ENCODE results near the gene OSTN.
"Not testable (repeated sequence)": the region's sequence is repeated elsewhere in the genome, so short reads cannot be mapped to it uniquely, and the experiment has no call there.

The OSTN gene

DNA sequence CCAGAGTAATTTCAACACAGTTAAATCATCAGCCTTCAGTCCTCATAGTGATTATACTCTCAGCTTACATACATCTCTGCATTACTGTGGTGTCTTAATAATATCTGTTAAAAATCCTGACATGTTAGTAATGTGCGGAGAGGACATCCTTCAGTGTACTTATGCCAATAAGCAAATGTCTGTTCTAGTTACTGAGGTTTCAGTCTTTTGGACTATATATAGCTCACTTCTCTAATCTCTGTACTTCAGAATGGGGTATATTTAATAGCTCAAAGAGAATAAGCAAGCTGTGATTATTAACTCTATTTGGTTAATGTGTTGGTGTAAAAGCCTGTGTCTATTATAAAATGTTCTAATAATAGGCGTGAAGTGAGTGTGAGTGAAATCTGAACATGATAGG, 28.9 kb upstream of the OSTN start:
- Histone ChIP-seq H2BK15ac (ENCODE audit: low read depth, poor library complexity, severe bottlenecking) (no peak overlapping the region), H3K14ac (ENCODE audit: low read length in 2 of 2) (no peak overlapping the region), H3K4me1 (ENCODE audit: control insufficient read depth, insufficient read depth, low read depth, low read length) (no peaks in the 10 kb centered on the region), H3K27ac (ENCODE audit: low read length, poor library complexity, severe bottlenecking) (no peak overlapping the region), H2AFZ (ENCODE audit: low read depth, low read length) (no peak overlapping the region), H3K18ac (ENCODE audit: low read depth in 1 of 2, low read length in 2 of 2) (no peak overlapping the region), H3K23ac (ENCODE audit: low read length in 2 of 2) (no peak overlapping the region), H2BK120ac (ENCODE audit: low read depth, low read length) (no peak overlapping the region), H3K4ac (ENCODE audit: low read depth in 1 of 2, low read length in 2 of 2) (no peak overlapping the region), H4K91ac (ENCODE audit: low read length) (no peak overlapping the region), H3K9me3 (ENCODE audit: control insufficient read depth, low read length) (no peaks in the 10 kb centered on the region), H3K4me2 (ENCODE audit: low read length, poor library complexity, severe bottlenecking) (no peak overlapping the region), H4K8ac (ENCODE audit: low read length) (no peak overlapping the region), H2AK5ac (ENCODE audit: low read length, severe bottlenecking) (no peak overlapping the region), H2BK5ac (ENCODE audit: low read depth, low read length, poor library complexity, severe bottlenecking) (no peak overlapping the region), H3K79me1 (replicated peaks; ENCODE audit: low read length, poor library complexity, severe bottlenecking) (no peaks in the 10 kb centered on the region), H3K36me3 (ENCODE audit: control insufficient read depth in 1 of 2, insufficient read depth in 2 of 2, low read depth in 1 of 2, low read length in 2 of 2) (no peaks in the 10 kb centered on the region), H2BK12ac (ENCODE audit: low read length in 2 of 2) (no peak overlapping the region), H3K27me3 (ENCODE audit: control insufficient read depth in 1 of 2, insufficient read depth in 1 of 2, low read length in 2 of 2) (no peaks in the 10 kb centered on the region), H3K4me3 (ENCODE audit: insufficient read depth in 1 of 2, low read depth in 1 of 2, low read length in 2 of 2) (no peak overlapping the region), H3K9ac (ENCODE audit: low read length) (no peak overlapping the region)
- no peak for DNase-seq
- WGBS, result no CpG with 5 or more reads among the region's 2 CpGs

GRCh38 chr3:191175102-191175501, 23.9 kb upstream of the OSTN start:
- DNase-seq, result no peak
- WGBS, result no CpG with 5 or more reads among the region's 3 CpGs
- no peak overlapping the region for H3K18ac ChIP-seq (ENCODE audit: low read depth in 1 of 2, low read length in 2 of 2)
- no peak overlapping the region for H2BK15ac ChIP-seq (ENCODE audit: low read depth, poor library complexity, severe bottlenecking)
- no peak overlapping the region for H3K9ac ChIP-seq (ENCODE audit: low read length)
- no peaks in the 10 kb centered on the region for H3K9me3 ChIP-seq (ENCODE audit: control insufficient read depth, low read length)
- no peak overlapping the region for H3K4ac ChIP-seq (ENCODE audit: low read depth in 1 of 2, low read length in 2 of 2)
- no peak overlapping the region for H3K14ac ChIP-seq (ENCODE audit: low read length in 2 of 2)
- no peak overlapping the region for H2AK5ac ChIP-seq (ENCODE audit: low read length, severe bottlenecking)
- no peaks in the 10 kb centered on the region for H3K36me3 ChIP-seq (ENCODE audit: control insufficient read depth in 1 of 2, insufficient read depth in 2 of 2, low read depth in 1 of 2, low read length in 2 of 2)
- H2BK120ac ChIP-seq (ENCODE audit: low read depth, low read length), result no peak overlapping the region
- H3K23ac ChIP-seq (ENCODE audit: low read length in 2 of 2), result no peak overlapping the region
- no peak overlapping the region for H3K4me3 ChIP-seq (ENCODE audit: insufficient read depth in 1 of 2, low read depth in 1 of 2, low read length in 2 of 2)
- no peak overlapping the region for H2BK5ac ChIP-seq (ENCODE audit: low read depth, low read length, poor library complexity, severe bottlenecking)
- no peaks in the 10 kb centered on the region for H3K27me3 ChIP-seq (ENCODE audit: control insufficient read depth in 1 of 2, insufficient read depth in 1 of 2, low read length in 2 of 2)
- no peak overlapping the region for H3K4me2 ChIP-seq (ENCODE audit: low read length, poor library complexity, severe bottlenecking)
- no peak overlapping the region for H3K27ac ChIP-seq (ENCODE audit: low read length, poor library complexity, severe bottlenecking)
- no peak overlapping the region for H4K91ac ChIP-seq (ENCODE audit: low read length)
- no peak overlapping the region for H2AFZ ChIP-seq (ENCODE audit: low read depth, low read length)
- no peaks in the 10 kb centered on the region for H3K4me1 ChIP-seq (ENCODE audit: control insufficient read depth, insufficient read depth, low read depth, low read length)
- H3K79me1 ChIP-seq (replicated peaks; ENCODE audit: low read length, poor library complexity, severe bottlenecking), result no peaks in the 10 kb centered on the region
- no peak overlapping the region for H2BK12ac ChIP-seq (ENCODE audit: low read length in 2 of 2)
- no peak overlapping the region for H4K8ac ChIP-seq (ENCODE audit: low read length)

DNA sequence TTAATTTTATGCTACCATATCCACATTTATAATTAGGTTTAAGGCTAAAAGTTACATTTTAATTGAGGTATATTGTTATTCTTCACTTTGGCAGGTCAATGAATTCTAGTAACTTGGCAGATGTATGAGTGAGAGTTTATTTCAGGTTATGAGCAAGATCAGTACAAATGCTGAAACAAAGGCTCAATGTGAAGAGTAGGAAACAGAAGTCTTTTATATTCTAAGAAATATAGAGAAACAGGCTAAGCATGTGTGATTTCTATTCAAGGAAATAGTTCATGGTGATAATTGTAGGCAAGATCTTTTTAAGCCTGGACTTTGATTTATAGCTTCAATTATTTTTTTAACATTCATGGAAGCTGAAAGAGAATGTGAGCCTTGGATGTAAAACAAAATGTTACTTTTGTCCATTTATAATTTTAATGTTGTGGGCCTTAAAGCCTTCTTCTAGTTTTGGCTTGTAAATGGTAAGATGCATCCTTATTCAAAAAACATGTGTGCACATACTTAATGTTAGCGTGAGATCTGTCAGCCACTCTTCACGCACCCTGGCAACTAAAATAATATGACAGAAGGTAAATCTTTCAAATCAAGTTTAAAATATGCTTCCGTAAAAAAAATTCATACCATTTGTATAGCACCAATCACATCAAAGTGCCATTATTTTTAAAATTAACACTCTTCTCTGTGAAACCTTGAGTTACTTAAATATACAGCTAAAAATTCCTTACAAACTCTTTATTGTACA, 22.8 kb upstream of the OSTN start:
- no peak overlapping the region for H2BK120ac ChIP-seq (ENCODE audit: low read depth, low read length)
- no peaks in the 10 kb centered on the region for H3K36me3 ChIP-seq (ENCODE audit: control insufficient read depth in 1 of 2, insufficient read depth in 2 of 2, low read depth in 1 of 2, low read length in 2 of 2)
- no peak overlapping the region for H3K14ac ChIP-seq (ENCODE audit: low read length in 2 of 2)
- no peak overlapping the region for H3K9ac ChIP-seq (ENCODE audit: low read length)
- no peak overlapping the region for H4K8ac ChIP-seq (ENCODE audit: low read length)
- WGBS, result 97% methylated on average over 3 of the region's 3 CpGs
- H2AK5ac ChIP-seq (ENCODE audit: low read length, severe bottlenecking), result no peak overlapping the region
- no peak overlapping the region for H4K91ac ChIP-seq (ENCODE audit: low read length)
- no peak overlapping the region for H2BK5ac ChIP-seq (ENCODE audit: low read depth, low read length, poor library complexity, severe bottlenecking)
- no peak overlapping the region for H3K18ac ChIP-seq (ENCODE audit: low read depth in 1 of 2, low read length in 2 of 2)
- H3K27ac ChIP-seq (ENCODE audit: low read length, poor library complexity, severe bottlenecking), result no peak overlapping the region
- no peak overlapping the region for H3K4ac ChIP-seq (ENCODE audit: low read depth in 1 of 2, low read length in 2 of 2)
- H2BK12ac ChIP-seq (ENCODE audit: low read length in 2 of 2), result no peak overlapping the region
- H2BK15ac ChIP-seq (ENCODE audit: low read depth, poor library complexity, severe bottlenecking), result no peak overlapping the region
- no peak for DNase-seq
- no peaks in the 10 kb centered on the region for H3K79me1 ChIP-seq (replicated peaks; ENCODE audit: low read length, poor library complexity, severe bottlenecking)
- no peak overlapping the region for H2AFZ ChIP-seq (ENCODE audit: low read depth, low read length)
- H3K23ac ChIP-seq (ENCODE audit: low read length in 2 of 2), result no peak overlapping the region
- no peaks in the 10 kb centered on the region for H3K27me3 ChIP-seq (ENCODE audit: control insufficient read depth in 1 of 2, insufficient read depth in 1 of 2, low read length in 2 of 2)
- no peak overlapping the region for H3K4me2 ChIP-seq (ENCODE audit: low read length, poor library complexity, severe bottlenecking)
- H3K4me1 ChIP-seq (ENCODE audit: control insufficient read depth, insufficient read depth, low read depth, low read length), result no peaks in the 10 kb centered on the region
- H3K4me3 ChIP-seq (ENCODE audit: insufficient read depth in 1 of 2, low read depth in 1 of 2, low read length in 2 of 2), result no peak overlapping the region
- no peaks in the 10 kb centered on the region for H3K9me3 ChIP-seq (ENCODE audit: control insufficient read depth, low read length)

DNA sequence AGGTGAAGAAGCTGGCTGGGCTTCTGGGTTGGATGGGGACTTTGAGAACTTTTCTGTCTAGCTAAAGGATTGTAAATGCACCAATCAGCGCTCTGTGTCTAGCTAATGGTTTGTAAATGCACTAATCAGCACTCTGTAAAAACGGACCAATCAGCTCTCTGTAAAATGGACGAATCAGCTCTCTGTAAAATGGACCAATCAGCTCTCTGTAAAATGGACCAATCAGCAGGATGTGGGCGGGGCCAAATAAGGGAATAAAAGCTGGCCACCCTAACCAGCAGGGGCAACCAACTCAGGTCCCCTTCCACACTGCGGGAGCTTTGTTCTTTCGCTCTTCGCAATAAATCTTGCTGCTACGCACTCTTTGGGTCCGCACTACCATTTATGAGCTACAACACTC, 13.7 kb upstream of the OSTN start:
- not testable (repeated sequence) for H3K14ac ChIP-seq (ENCODE audit: low read length in 2 of 2); H3K4ac ChIP-seq (ENCODE audit: low read depth in 1 of 2, low read length in 2 of 2); H3K4me3 ChIP-seq (ENCODE audit: insufficient read depth in 1 of 2, low read depth in 1 of 2, low read length in 2 of 2); H3K4me2 ChIP-seq (ENCODE audit: low read length, poor library complexity, severe bottlenecking); H4K8ac ChIP-seq (ENCODE audit: low read length); H4K91ac ChIP-seq (ENCODE audit: low read length); DNase-seq; H3K9me3 ChIP-seq (ENCODE audit: control insufficient read depth, low read length); H3K9ac ChIP-seq (ENCODE audit: low read length); H2BK120ac ChIP-seq (ENCODE audit: low read depth, low read length); H3K36me3 ChIP-seq (ENCODE audit: control insufficient read depth in 1 of 2, insufficient read depth in 2 of 2, low read depth in 1 of 2, low read length in 2 of 2); H3K23ac ChIP-seq (ENCODE audit: low read length in 2 of 2); H3K79me1 ChIP-seq (replicated peaks; ENCODE audit: low read length, poor library complexity, severe bottlenecking); H3K4me1 ChIP-seq (ENCODE audit: control insufficient read depth, insufficient read depth, low read depth, low read length); H2BK15ac ChIP-seq (ENCODE audit: low read depth, poor library complexity, severe bottlenecking); H2BK5ac ChIP-seq (ENCODE audit: low read depth, low read length, poor library complexity, severe bottlenecking); H2BK12ac ChIP-seq (ENCODE audit: low read length in 2 of 2); H2AK5ac ChIP-seq (ENCODE audit: low read length, severe bottlenecking); H3K18ac ChIP-seq (ENCODE audit: low read depth in 1 of 2, low read length in 2 of 2); H3K27ac ChIP-seq (ENCODE audit: low read length, poor library complexity, severe bottlenecking); H3K27me3 ChIP-seq (ENCODE audit: control insufficient read depth in 1 of 2, insufficient read depth in 1 of 2, low read length in 2 of 2); H2AFZ ChIP-seq (ENCODE audit: low read depth, low read length)
- 88% methylated on average over 9 of the region's 9 CpGs for WGBS
